ENCODE results near the gene NMT2. TPM values are rescaled to one million over a fixed set of nuclear protein-coding genes. Genes with fewer than 3 reads are reported as not detected.

The NMT2 gene
- polyA plus RNA-seq, 2 of the 4 experiments (the other 2 are of a cell fraction): 14.7 to 19.6 TPM

- no peak for ATAC-seq
- no peak for TF ChIP-seq CBX8 (IDR thresholded peaks at IDR 0.05)
- TF ChIP-seq HOXA7 (CRISPR knock-in tag; IDR thresholded peaks at IDR 0.05): no peak
- TF ChIP-seq CTCF (IDR thresholded peaks at IDR 0.05): no peak
- TF ChIP-seq ELK1 (IDR thresholded peaks at IDR 0.05; ENCODE audit: low read depth, low read length): no peak
- TF ChIP-seq FOSL2 (IDR thresholded peaks at IDR 0.05): no peak
- no peak for TF ChIP-seq FOSL2 (CRISPR knock-in tag; IDR thresholded peaks at IDR 0.05)
- no peak for TF ChIP-seq ZFP36 (IDR thresholded peaks at IDR 0.05; ENCODE audit: borderline replicate concordance, partially characterized antibody)
- no peak for TF ChIP-seq FOSB (CRISPR knock-in tag; IDR thresholded peaks at IDR 0.05)
- no peak for TF ChIP-seq TFCP2L1 (CRISPR knock-in tag; IDR thresholded peaks at IDR 0.05)
- TF ChIP-seq NPAS2 (CRISPR knock-in tag; IDR thresholded peaks at IDR 0.05; ENCODE audit: borderline replicate concordance): no peak
- no peak for TF ChIP-seq HES2 (IDR thresholded peaks at IDR 0.05)
- TF ChIP-seq ESRRA (IDR thresholded peaks at IDR 0.05; ENCODE audit: borderline replicate concordance, low read length): no peak
- TF ChIP-seq JUN (IDR thresholded peaks at IDR 0.05): no peak
- TF ChIP-seq RAD21 (conservative IDR thresholded peaks at IDR 0.05 in 1 of 2, IDR thresholded peaks at IDR 0.05 in 1 of 2): no peak
- no peak for TF ChIP-seq CHD4 (IDR thresholded peaks at IDR 0.05; ENCODE audit: borderline replicate concordance)
- TF ChIP-seq RCOR1 (IDR thresholded peaks at IDR 0.05; ENCODE audit: low read depth, low read length): no peak
- TF ChIP-seq HMGXB4 (CRISPR knock-in tag; IDR thresholded peaks at IDR 0.05; ENCODE audit: borderline replicate concordance): no peak
- TF ChIP-seq CHD2 (IDR thresholded peaks at IDR 0.05; ENCODE audit: low read length, partially characterized antibody): no peak
- H3K4me2 ChIP-seq: no peak overlapping the region
- peaks cover 27% of the 10 kb centered on the region for H3K4me1 ChIP-seq
- peak overlapping the region in 1 of 2 experiments; percentile 20; a peak in 1 of 6 replicates for H3K27ac ChIP-seq
- no peak overlapping the region for H3K4me3 ChIP-seq
- no peak for FAIRE-seq
- ChIA-PET POLR2A (no interaction called here), CTCF (interaction anchor here (0.7 kb wide), 2 partner anchors 44 to 60 kb away, joined by 3 to 4 read pairs; no protein-coding TSS in a partner anchor)
- 89% methylated on average over 12 of the region's 12 CpGs for WGBS (ENCODE audit: missing lambda C conversion rate)
- no peaks in the 10 kb centered on the region for H3K9me3 ChIP-seq
- no peak for DNase-seq (ENCODE audit: low read depth in 1 of 2, low spot score in 1 of 2)
Observed at GRCh38 chr10:15196021-15196834, 27.7 kb upstream of the NMT2 start.

- ChIA-PET POLR2A (no interaction called here), CTCF (interaction anchor here (1.5 kb wide), 1 partner anchor 9 kb away, joined by 3 read pairs; no protein-coding TSS in a partner anchor)
- WGBS (ENCODE audit: missing lambda C conversion rate): 90% methylated on average over 11 of the region's 11 CpGs
Observed at GRCh38 chr10:15189133-15189885, 20.8 kb upstream of the NMT2 start.

More at GRCh38 chr10:15189133-15189885, 20.8 kb upstream of the NMT2 start:
- no peak overlapping the region for H3K27ac ChIP-seq
- FAIRE-seq (no peak), ATAC-seq (no peak), DNase-seq (ENCODE audit: low read depth in 1 of 2, low spot score in 1 of 2) (no peak)
- H3K9me3 ChIP-seq: no peaks in the 10 kb centered on the region
- H3K4me1 ChIP-seq: no peaks in the 10 kb centered on the region
- H3K4me3 ChIP-seq: no peak overlapping the region
- H3K4me2 ChIP-seq: no peak overlapping the region
- TF ChIP-seq CBX8 (IDR thresholded peaks at IDR 0.05) (no peak), SREBF2 (IDR thresholded peaks at IDR 0.05) (no peak), BHLHE40 (IDR thresholded peaks at IDR 0.05; ENCODE audit: low read depth, low read length) (no peak)
